Measurements from ENCODE around the gene ELMO1. TPM values are rescaled to one million over a fixed set of nuclear protein-coding genes. Genes with fewer than 3 reads are reported as not detected.

The ELMO1 gene
- polyA plus RNA-seq, 3 donors: 11.1 to 11.8 (median 11.4) TPM

- DNase-seq: no peak
Measured at GRCh38 chr7:37379546-37380277, 69.0 kb downstream of the ELMO1 start.

DNA sequence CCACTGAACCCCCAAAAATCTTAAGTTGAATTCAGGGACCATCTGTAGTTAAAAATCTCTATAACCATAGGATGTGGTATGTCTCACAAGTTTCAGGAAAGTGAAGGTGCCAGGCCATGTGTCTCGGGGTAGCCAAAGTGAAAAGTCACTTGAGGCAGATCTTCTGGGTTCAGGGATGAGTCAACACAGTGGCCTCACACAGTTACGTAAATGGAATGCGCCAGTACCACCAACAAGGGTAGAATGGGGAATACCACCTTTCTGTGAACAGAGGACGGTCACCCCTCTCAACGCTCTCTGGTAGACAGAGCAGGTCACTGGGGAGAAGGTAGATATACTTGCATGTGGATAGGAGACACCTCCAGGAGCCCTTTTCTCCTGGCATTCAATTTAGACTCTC lies 71.4 kb downstream of the ELMO1 start:
- DNase-seq: no peak

GRCh38 chr7:37376386-37376785 lies 72.3 kb downstream of the ELMO1 start:
- no peak for DNase-seq

- no peak for DNase-seq
Measured at GRCh38 chr7:37372750-37373149, 75.9 kb downstream of the ELMO1 start.

DNA sequence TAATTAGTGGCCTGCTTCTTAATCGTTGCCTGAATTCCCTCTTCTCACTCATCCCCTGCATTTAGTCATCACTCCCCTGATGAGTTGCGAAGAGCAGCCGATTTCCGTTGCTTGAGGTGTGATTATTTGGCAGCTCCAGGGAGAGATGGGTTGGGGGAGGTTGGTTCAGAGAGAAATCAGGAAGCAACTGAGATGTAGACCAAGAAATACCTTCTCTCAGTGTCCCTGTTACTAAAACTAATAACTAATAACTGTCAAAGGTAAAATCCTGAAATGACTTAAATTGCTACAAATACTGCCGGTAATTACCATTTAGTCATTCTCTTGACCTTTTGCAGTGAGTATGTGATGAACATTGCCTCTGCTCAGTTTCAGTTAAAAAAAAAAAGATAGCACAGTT lies 76.9 kb downstream of the ELMO1 start:
- no peak for DNase-seq

DNA sequence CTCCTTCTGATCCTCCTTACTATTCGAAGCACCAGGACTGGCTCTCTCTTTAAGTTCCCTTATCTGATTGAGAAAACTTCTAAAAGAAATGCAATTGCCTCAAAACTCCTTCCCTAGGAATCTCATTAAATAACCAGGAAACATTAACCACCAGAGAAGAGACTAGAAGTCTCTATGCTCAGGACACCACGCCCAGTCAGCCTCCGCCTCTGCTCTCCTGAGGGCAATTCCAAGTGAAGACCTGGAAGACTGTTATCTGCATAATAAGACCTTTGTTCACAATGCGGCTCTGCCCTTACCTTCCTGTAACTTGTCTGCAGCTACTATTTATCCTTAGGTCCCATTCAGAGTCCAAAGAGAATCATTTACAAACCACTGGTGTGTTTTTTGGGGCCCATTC lies 78.8 kb downstream of the ELMO1 start:
- no peak for DNase-seq

DNA sequence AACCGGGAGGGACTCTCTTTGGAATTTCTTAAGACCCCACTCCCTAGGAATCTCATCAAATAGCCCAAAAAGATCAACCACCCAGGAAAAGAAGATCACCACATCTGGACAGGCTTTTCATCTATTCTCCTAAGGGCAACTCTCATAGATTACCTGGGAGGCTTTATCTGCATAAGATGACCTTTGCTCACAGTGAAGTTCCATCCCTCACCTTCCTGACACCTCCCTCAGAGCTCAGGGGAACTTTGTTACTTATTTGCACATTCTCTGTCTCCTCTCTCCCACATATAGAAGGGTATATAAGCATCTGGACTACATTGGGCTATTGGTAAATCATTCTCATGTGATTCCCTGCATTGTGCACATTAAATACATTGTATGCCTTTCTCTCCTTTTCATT lies 80.1 kb downstream of the ELMO1 start:
- no peak for DNase-seq

- no peak for DNase-seq
Measured at GRCh38 chr7:37367010-37367409, 81.7 kb downstream of the ELMO1 start.

GRCh38 chr7:37366445-37366844 lies 82.2 kb downstream of the ELMO1 start:
- no peak for DNase-seq

DNA sequence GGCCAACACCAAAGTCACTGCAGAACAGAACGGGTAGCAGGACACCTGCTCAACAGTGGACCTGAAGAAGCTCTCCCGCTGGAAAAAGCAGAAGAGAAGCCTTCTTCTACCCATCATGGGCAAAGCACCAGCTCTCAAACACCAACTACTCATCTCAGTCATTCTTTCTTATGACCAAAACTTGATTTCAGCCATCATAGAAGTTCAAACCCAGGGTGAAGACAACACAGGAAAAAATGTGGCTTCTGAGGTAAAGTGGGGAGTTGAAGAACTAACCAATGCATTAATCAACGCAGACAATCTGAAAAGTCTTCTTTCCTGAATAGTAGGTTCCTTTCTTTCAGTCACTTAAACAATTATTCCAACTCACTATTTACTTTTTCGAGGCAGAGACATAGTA lies 83.3 kb downstream of the ELMO1 start:
- no peak for DNase-seq

DNA sequence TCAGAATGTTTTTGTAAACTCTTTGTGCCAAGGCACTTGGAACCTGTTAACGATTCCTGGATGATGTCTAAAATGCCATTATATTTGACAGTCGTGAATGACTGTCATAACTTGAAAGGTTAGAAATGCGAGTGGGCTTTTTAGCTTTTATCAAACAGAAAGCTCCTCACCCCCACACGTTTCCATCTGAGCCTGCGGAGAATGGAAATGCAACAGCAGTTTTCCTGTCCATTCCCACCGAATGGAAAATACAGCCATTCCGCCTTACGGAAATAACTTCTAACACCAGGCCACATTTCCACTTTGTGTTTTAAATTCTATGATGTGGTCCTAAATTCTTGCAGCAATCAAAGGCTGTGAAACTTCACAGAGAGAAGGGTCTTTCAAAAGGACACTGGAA lies 83.8 kb downstream of the ELMO1 start:
- no peak for DNase-seq

DNA sequence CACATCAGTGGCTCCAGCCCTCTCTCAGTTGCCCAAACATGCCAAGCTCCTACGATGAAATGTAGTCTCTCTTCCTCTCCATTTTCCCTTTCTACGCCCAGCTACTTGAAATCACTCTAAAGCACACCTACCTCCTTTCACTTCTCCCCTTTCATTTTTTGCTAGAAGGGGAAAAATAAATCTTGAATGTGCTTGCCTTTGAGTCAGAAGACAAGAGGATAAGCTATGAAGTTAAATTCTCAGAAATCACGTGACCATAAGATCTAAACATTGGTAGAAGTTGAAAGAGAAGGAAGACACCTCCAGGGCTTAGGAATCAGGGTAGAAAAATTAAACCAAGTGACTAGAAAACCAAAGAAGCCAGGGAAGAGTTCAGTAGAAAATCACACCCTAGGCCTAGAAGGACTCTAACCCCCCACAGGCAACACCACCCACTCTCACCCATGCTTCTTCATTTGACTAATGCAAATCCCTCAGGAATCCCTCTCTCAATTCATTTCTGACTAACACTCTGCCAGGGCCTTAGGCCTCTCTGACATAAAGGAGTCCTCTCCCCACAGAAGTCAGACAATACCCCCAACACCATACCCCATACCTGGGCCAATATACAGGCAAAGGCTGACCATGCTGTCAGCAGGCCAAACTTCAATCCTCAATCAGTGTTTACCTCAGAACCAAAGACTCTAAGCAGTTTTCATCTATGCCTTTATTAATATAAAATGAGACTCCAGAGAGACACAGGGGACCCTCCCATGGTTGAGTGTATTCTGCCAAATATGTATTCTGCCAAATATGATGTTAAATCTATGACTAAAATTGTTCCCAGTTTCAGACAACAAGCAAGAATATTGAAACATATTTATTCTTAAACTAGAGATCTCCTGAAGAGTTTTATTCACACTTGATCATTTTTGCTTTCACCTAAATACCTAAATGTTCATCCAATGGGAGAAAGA lies 84.8 kb downstream of the ELMO1 start:
- DNase-seq: no peak

GRCh38 chr7:37362802-37363201 lies 85.9 kb downstream of the ELMO1 start:
- no peak for DNase-seq

- DNase-seq: no peak
Measured at GRCh38 chr7:37360484-37360883, 88.2 kb downstream of the ELMO1 start.

DNA sequence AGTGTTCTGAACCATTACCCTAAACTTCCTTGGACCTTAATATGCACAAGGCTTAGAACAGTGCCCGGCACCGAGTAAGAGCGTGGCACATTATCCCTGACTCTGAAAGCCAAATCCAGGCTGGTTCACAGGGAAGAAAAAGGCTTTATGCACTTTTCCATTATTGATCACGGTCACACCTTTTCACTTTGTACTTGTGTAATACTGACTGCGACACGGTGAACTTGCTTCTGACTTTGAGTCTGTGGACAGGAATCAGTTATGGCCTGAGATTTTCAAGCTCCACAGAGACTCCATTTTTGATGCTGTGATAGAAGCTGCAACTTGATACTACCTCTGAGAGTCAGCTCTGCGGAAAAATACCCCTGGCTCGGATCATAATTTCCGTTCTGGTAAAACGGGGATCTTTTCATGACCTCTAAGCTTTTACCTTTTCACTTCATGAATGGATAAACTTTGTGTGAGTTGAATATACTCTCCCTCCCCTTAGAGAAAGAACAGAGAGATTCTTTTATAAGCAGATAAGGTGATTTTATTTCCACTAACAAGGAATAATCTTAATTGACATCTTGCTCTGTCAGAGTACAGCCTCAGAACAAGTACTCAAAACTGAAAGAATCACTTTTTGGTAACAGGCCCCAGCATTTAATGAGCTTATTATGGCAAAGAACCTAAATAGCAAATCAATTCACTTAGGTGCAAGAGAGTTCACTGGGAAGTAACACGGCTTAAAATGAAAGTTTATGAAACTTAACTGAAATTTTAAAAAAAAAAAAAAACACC lies 88.8 kb downstream of the ELMO1 start:
- DNase-seq: no peak

DNA sequence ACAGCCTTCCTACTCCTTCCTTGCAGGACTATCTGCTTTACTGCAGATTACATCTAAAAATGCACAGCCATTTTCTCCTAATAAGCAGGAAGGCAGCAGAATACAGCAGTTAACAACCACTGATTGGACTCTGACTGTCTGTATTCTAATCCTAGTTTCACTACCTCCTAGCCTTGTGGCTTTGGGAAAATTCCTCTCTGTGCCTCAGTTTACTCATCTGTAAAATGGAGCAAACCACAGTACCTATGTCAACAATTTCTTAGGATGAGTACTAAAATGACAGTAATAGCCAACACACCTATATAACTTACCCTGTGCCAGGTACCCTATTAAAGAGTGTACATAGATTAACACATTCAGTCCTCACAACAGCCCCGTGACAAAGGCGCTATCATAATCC lies 89.5 kb downstream of the ELMO1 start:
- DNase-seq: no peak

DNA sequence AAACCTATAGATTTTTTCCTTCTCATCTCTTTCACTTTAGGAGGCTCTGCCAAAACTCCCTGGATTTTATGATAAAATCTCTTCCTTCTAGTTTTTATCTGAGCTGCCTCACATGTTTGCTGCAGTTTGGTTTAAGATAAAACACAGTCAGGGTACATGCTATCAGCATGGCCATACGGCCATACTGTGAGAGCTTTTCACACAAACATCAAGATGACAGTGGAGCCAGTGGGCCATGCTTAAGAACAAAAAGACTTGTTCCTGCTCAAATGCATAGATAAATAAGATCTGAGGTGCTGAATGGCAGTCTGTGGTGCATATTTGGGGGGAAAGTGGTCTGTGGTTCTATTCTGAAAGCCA lies 91.0 kb downstream of the ELMO1 start:
- no peak for DNase-seq

DNA sequence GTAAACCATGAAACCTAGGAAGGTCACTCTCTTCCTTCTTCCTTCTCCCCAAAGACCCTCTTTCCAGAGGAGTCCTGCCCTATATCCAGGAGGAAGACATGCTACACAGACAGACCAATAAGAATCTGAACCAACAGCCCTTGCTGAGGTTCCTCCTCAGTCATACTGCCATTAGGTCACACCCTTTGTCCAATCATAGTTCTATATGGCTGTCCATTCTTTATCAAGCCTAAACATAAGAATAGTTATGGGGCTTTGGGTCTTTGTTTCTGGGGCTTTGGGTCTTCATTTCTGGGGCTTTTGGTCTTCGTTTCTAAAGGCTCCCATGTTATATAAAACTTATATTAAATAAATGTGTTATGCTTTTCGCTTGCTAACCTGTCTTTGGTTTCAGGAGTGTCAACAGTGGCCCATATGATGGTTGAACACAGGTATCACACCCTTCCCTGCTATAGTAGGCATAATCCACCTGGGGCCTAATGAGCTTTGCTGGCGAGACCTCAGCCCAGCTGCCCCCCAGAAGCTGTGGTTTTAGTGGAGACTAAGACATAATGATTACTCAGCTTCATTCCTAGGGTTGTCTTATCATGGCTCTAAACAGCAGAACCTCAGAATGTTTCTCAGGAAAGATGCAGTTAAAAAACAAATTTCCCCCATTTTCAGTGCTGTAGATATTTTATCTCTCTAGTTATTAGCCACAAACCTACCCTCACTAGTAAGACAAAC lies 91.6 kb downstream of the ELMO1 start:
- DNase-seq: no peak

- no peak for DNase-seq
Measured at GRCh38 chr7:37354656-37355131, 94.0 kb downstream of the ELMO1 start.

DNA sequence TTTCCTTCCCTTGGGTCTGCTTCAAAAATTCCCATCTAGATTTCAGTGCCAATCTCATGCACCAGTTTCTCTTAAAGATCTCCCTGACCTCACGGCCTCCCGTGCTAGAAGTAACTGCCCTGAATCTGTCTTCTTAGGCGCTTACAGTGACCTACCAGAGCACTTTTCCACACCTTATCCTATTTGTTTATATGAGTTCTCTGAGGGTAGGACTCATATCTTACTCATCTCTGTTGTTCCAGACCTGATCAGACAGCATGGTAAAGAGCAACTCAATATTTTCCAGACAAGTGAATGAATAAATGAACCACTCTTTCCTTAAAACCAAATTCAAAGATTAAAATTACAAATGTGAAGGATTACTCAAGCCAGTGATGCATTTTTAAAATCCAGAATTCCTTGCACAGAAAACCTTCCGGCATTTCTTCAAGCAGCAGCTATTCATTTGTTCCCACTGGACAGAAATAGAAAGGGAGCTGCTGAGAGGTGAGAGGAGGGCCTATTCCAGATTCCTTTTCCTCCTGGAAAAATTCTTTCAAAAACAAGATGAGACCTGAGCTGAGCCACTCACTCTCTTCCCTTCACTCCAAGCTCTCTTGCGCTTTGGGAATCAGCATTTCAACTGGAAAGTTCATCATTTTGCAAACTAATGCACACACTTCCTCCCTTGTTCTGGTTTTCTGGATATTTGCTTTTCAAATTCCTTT lies 94.6 kb downstream of the ELMO1 start:
- DNase-seq: no peak

All from renal pelvis (tissue), 4 donors.